Duodenal mucosa (tissue), 2 donors: ENCODE measurements around the gene ATG2A.
A peak's percentile ranks its signal among the peaks of the same experiment; 100 is the strongest.

ENCODE experiments used
- H3K27ac ChIP-seq: one replicate; pipeline ENCODE4 v1.7.0; 2013; ENCODE audit warnings: low read depth, low read length
- H3K27me3 ChIP-seq, 2 donors: one replicate each; pipeline ENCODE4 v1.7.0; 2013; ENCODE audit warnings: low read length in 2 of 2, control low read depth in 1 of 2; ENCODE audit not compliant: insufficient read depth in 2 of 2, control insufficient read depth in 1 of 2
- H3K36me3 ChIP-seq, 2 donors: one replicate each; pipeline ENCODE4 v1.7.0; 2013; ENCODE audit warnings: low read length in 2 of 2, control low read depth in 1 of 2; ENCODE audit not compliant: insufficient read depth in 2 of 2, control insufficient read depth in 1 of 2
- H3K4me1 ChIP-seq, 2 donors: one replicate each; pipeline ENCODE4 v1.7.0; 2013; ENCODE audit warnings: low read length in 2 of 2, control low read depth in 1 of 2; ENCODE audit not compliant: insufficient read depth in 2 of 2, control insufficient read depth in 1 of 2
- H3K4me3 ChIP-seq, 2 donors: one replicate each; pipeline ENCODE4 v1.7.0; 2013; ENCODE audit warnings: low read length in 2 of 2, low read depth in 1 of 2
- H3K9ac ChIP-seq, 2 donors: one replicate each; pipeline ENCODE4 v1.7.0; 2013; ENCODE audit warnings: low read length in 2 of 2, low read depth in 1 of 2
- H3K9me3 ChIP-seq, 2 donors: one replicate each; pipeline ENCODE4 v1.7.0; 2013; ENCODE audit warnings: low read length in 2 of 2, control low read depth in 1 of 2; ENCODE audit not compliant: control insufficient read depth in 1 of 2

ATG2A gene

GRCh38 chr11:64916775-64917662 lies at the start of gene ATG2A:
ATG2A (minus strand) TSS chr11:64917209; CDS start chr11:64917135, 74 bp downstream.
- H3K4me1 ChIP-seq: peaks cover 18 to 19% of the 10 kb centered on the region in 2 donors
- H3K4me3 ChIP-seq: peak within 1 kb of the TSS; percentile 99 to 100
- H3K27me3 ChIP-seq: no peaks in the 10 kb centered on the region
- H3K36me3 ChIP-seq: peaks cover 13 to 24% of the 10 kb centered on the region in 2 donors
- H3K9me3 ChIP-seq: no peaks in the 10 kb centered on the region
- peak within 1 kb of the TSS; percentile 75 for H3K27ac ChIP-seq
- H3K9ac ChIP-seq: peak within 1 kb of the TSS; percentile 99 to 100

- H3K4me3 ChIP-seq: no peak overlapping the region
- no peaks in the 10 kb centered on the region for H3K9me3 ChIP-seq
- no peaks in the 10 kb centered on the region for H3K27me3 ChIP-seq
- H3K4me1 ChIP-seq: no peaks in the 10 kb centered on the region
- no peaks in the 10 kb centered on the region for H3K36me3 ChIP-seq
- H3K27ac ChIP-seq: no peak overlapping the region
- H3K9ac ChIP-seq: no peak overlapping the region
Measured at GRCh38 chr11:64963072-64963631, 46.1 kb upstream of the ATG2A start.

GRCh38 chr11:64960719-64961118 lies 43.7 kb upstream of the ATG2A start:
- no peak overlapping the region for H3K9ac ChIP-seq
- no peaks in the 10 kb centered on the region for H3K4me1 ChIP-seq

GRCh38 chr11:64959498-64959897 lies 42.5 kb upstream of the ATG2A start:
- Histone ChIP-seq H3K4me1 (no peaks in the 10 kb centered on the region), H3K9ac (no peak overlapping the region), H3K9me3 (no peaks in the 10 kb centered on the region), H3K36me3 (no peaks in the 10 kb centered on the region), H3K27ac (no peak overlapping the region), H3K4me3 (no peak overlapping the region), H3K27me3 (no peaks in the 10 kb centered on the region)

More at GRCh38 chr11:64960719-64961118, 43.7 kb upstream of the ATG2A start:
- Histone ChIP-seq H3K4me3 (no peak overlapping the region), H3K9me3 (no peaks in the 10 kb centered on the region), H3K36me3 (no peaks in the 10 kb centered on the region), H3K27me3 (no peaks in the 10 kb centered on the region), H3K27ac (no peak overlapping the region)

- no peaks in the 10 kb centered on the region for H3K27me3 ChIP-seq
- no peak overlapping the region for H3K9ac ChIP-seq
- no peaks in the 10 kb centered on the region for H3K36me3 ChIP-seq
- no peak overlapping the region for H3K27ac ChIP-seq
- no peak overlapping the region for H3K4me3 ChIP-seq
- no peaks in the 10 kb centered on the region for H3K9me3 ChIP-seq
- no peaks in the 10 kb centered on the region for H3K4me1 ChIP-seq
Measured at GRCh38 chr11:64954201-64954600, 37.2 kb upstream of the ATG2A start.

GRCh38 chr11:64951529-64951928 lies 34.5 kb upstream of the ATG2A start:
- H3K27me3 ChIP-seq: no peaks in the 10 kb centered on the region
- H3K9ac ChIP-seq: no peak overlapping the region
- H3K27ac ChIP-seq: no peak overlapping the region
- no peak overlapping the region for H3K4me3 ChIP-seq
- no peaks in the 10 kb centered on the region for H3K36me3 ChIP-seq
- H3K9me3 ChIP-seq: no peaks in the 10 kb centered on the region
- no peaks in the 10 kb centered on the region for H3K4me1 ChIP-seq

- Histone ChIP-seq H3K27ac (no peak overlapping the region), H3K9ac (no peak overlapping the region), H3K4me1 (no peaks in the 10 kb centered on the region), H3K27me3 (peaks cover 0 to 4% of the 10 kb centered on the region in 2 donors), H3K4me3 (no peak overlapping the region), H3K9me3 (no peaks in the 10 kb centered on the region), H3K36me3 (no peaks in the 10 kb centered on the region)
Measured at GRCh38 chr11:64947208-64947814, 30.3 kb upstream of the ATG2A start.

GRCh38 chr11:64936539-64936938 lies 19.5 kb upstream of the ATG2A start:
- Histone ChIP-seq H3K27me3 (no peaks in the 10 kb centered on the region), H3K9me3 (no peaks in the 10 kb centered on the region), H3K36me3 (peaks cover 10 to 27% of the 10 kb centered on the region in 2 donors), H3K9ac (no peak overlapping the region), H3K27ac (no peak overlapping the region), H3K4me3 (no peak overlapping the region), H3K4me1 (peaks cover 0 to 9% of the 10 kb centered on the region in 2 donors)

GRCh38 chr11:64935359-64936081 lies 18.5 kb upstream of the ATG2A start, which contains the start of gene GPHA2:
GPHA2 (minus strand) TSS chr11:64935893; CDS start chr11:64935460, 433 bp downstream.
- H3K27me3 ChIP-seq: no peaks in the 10 kb centered on the region
- H3K9me3 ChIP-seq: no peaks in the 10 kb centered on the region
- no peak within 1 kb of the TSS for H3K9ac ChIP-seq
- peaks cover 17 to 36% of the 10 kb centered on the region in 2 donors for H3K36me3 ChIP-seq
- peaks cover 0 to 9% of the 10 kb centered on the region in 2 donors for H3K4me1 ChIP-seq
- no peak within 1 kb of the TSS for H3K4me3 ChIP-seq
- no peak within 1 kb of the TSS for H3K27ac ChIP-seq
